HG02588 (cell line): ENCODE measurements around the gene CXorf49B.

ENCODE experiments used
- ATAC-seq: cut with Tn5 transposase; IDR thresholded peaks from one replicate; pipeline ENCODE4 v1.9.1; 2021; ENCODE audit warnings: mild to moderate bottlenecking, moderate library complexity; ENCODE audit not compliant: unreplicated experiment

The CXorf49B gene

GRCh38 chrX:71815121-71815905, 52.2 kb downstream of the CXorf49B start:
- no peak for ATAC-seq

GRCh38 chrX:71815906-71816156, 52.7 kb downstream of the CXorf49B start:
- ATAC-seq, result no peak
